ENCODE measurements around the gene NPC2.

Gene NPC2

DNA sequence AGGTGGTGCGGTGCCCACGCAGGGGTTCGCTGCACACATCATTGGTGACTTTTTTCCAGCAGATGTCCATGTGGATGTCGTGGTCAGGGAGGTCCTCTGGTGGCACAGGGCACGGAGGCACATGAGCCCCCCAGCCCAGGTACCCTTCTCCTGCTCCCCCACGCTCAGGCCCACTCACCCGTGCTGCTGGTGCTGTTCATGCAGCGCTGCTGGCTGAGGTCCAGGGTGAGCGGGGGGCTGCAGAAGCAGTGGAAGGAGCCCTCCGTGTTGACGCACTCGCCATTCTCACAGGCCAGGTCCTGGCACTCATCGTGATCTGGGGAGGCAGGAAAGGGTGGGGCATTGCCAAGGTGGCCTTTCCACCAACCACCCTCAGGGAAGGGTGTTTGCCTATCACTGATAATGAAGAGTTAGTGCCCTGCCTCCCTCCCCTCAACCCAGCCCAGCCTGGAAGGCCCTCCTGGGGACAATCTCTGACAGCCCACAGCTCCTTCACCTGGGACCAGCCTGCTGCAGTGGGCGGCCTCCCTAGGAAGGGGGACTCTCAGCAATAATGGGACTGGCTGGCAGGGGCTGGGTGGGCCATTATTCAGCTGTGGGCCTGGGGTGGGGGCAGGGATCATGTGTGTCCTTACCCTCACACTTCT is 10.3 kb upstream of the NPC2 start:
- H3K9me3 ChIP-seq (ENCODE audit: control insufficient read depth, insufficient read depth, low read length), result no peaks in the 10 kb centered on the region
- H3K4me1 ChIP-seq (ENCODE audit: control insufficient read depth, insufficient read depth, low read length), result peaks cover 7% of the 10 kb centered on the region; the same call in 1 of the 2 replicates
- no CpG with 5 or more reads among the region's 14 CpGs for WGBS (ENCODE audit: insufficient coverage, insufficient read length)
- H3K36me3 ChIP-seq (ENCODE audit: control insufficient read depth, insufficient read depth, low read length), result no peaks in the 10 kb centered on the region; the same call in 1 of the 2 replicates
- H3K27me3 ChIP-seq (ENCODE audit: control insufficient read depth, insufficient read depth, low read length), result no peaks in the 10 kb centered on the region
- no peak overlapping the region for H3K4me3 ChIP-seq (ENCODE audit: low read length)
- DNase-seq (ENCODE audit: low read depth, low spot score), result no peak
- no peak overlapping the region for H3K27ac ChIP-seq (ENCODE audit: low read length)

DNA sequence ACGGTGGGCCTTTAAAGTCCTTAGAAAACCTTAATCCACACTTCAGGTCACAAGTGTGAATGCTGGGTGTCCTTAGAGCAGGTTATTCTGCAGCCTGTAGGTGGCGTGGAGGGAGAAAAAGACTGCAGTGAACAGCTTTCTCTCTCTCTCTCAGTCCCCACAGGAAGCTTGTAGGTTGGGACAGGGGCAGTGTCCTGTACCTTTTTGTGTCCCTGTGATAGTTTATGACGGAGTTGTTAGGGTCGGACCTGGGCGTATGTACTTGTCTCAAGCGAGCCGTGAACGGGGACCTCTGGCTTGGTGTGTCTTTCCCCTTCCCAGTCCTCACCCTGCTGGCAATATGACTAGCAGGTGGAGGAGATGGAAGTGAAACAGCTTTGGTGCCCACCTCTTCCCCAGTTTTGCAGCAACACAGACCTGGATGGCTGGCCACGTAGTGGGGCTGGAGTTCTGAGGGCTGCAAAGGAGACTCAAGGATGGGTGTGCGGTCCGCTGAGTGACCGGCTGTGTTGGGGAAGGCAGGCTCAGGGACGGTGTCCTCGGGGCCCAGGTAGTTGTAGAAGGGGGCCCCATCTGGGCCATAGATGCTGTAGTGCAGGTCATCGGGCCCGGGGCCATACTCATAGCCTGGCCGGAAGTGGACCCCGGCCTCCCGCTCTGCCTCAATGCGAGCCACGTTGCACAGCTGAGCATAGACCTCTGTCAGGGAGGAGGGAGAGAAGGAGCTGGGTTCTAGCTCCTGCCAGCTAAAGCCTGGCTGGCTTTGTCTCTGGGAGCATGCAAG is 9.3 kb upstream of the NPC2 start:
- WGBS (ENCODE audit: insufficient coverage, insufficient read length), result no CpG with 5 or more reads among the region's 21 CpGs
- H3K4me3 ChIP-seq (ENCODE audit: low read length), result no peak overlapping the region
- DNase-seq (ENCODE audit: low read depth, low spot score), result no peak
- peaks cover 7% of the 10 kb centered on the region; the same call in 1 of the 2 replicates for H3K4me1 ChIP-seq (ENCODE audit: control insufficient read depth, insufficient read depth, low read length)
- no peaks in the 10 kb centered on the region for H3K9me3 ChIP-seq (ENCODE audit: control insufficient read depth, insufficient read depth, low read length)
- no peaks in the 10 kb centered on the region for H3K27me3 ChIP-seq (ENCODE audit: control insufficient read depth, insufficient read depth, low read length)
- no peak overlapping the region for H3K27ac ChIP-seq (ENCODE audit: low read length)
- no peaks in the 10 kb centered on the region; the same call in 1 of the 2 replicates for H3K36me3 ChIP-seq (ENCODE audit: control insufficient read depth, insufficient read depth, low read length)

DNA sequence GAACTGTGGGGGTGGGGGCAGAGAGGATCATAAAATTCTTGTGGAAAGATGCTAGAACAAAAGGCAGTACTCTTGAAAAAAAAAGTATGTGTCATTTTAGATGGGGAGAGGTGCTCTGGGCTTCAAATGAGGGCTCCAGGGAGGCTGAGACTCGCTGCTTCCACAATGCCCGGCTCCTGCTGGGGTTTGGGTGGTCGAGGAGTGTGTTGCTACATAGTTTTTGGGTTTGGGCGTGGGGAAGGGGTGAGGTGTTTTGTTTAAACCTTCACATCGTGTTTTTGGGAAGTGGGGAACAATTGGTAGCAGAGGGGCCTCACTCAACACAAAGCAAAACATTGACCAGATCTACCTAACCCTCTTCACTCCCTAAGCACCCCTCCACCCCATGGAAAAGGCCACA is 8.6 kb upstream of the NPC2 start:
- no peak overlapping the region for H3K27ac ChIP-seq (ENCODE audit: low read length)

DNA sequence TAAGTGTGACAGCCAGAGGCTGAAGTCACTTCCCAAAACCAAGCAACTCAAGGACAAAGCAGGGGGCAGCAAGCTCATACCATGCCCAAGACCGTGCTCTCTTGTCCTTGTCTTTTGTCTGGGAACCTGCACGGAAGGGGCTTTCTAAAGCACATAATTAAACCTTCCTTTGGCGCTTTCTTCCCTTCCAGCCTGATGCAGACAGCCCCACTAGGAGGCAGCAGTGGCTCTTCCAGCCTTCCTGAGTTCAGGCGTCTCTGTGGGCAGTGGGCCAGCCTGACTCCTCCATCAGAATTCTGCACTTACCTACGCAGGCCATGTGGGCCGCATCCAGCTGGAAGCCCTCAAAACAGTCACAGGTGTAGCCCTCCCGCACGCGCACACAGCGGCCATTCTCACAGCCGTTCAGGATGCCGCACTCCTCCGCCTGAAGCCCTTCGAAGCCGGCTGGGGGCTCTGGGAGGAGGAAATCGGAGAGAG is 8.1 kb upstream of the NPC2 start:
- no peaks in the 10 kb centered on the region for H3K9me3 ChIP-seq (ENCODE audit: control insufficient read depth, insufficient read depth, low read length)
- H3K27me3 ChIP-seq (ENCODE audit: control insufficient read depth, insufficient read depth, low read length), result no peaks in the 10 kb centered on the region
- no peak overlapping the region for H3K4me3 ChIP-seq (ENCODE audit: low read length)
- WGBS (ENCODE audit: insufficient coverage, insufficient read length), result no CpG with 5 or more reads among the region's 16 CpGs
- DNase-seq (ENCODE audit: low read depth, low spot score), result peak; percentile 58
- peaks cover 7% of the 10 kb centered on the region; the same call in 1 of the 2 replicates for H3K4me1 ChIP-seq (ENCODE audit: control insufficient read depth, insufficient read depth, low read length)
- H3K27ac ChIP-seq (ENCODE audit: low read length), result no peak overlapping the region
- no peaks in the 10 kb centered on the region; the same call in 1 of the 2 replicates for H3K36me3 ChIP-seq (ENCODE audit: control insufficient read depth, insufficient read depth, low read length)

More for the DNA sequence above, 8.6 kb upstream of the NPC2 start:
- no peaks in the 10 kb centered on the region for H3K9me3 ChIP-seq (ENCODE audit: control insufficient read depth, insufficient read depth, low read length)
- H3K27me3 ChIP-seq (ENCODE audit: control insufficient read depth, insufficient read depth, low read length), result no peaks in the 10 kb centered on the region
- no peaks in the 10 kb centered on the region; the same call in 1 of the 2 replicates for H3K36me3 ChIP-seq (ENCODE audit: control insufficient read depth, insufficient read depth, low read length)
- H3K4me1 ChIP-seq (ENCODE audit: control insufficient read depth, insufficient read depth, low read length), result peaks cover 7% of the 10 kb centered on the region; the same call in 1 of the 2 replicates
- H3K4me3 ChIP-seq (ENCODE audit: low read length), result no peak overlapping the region
- 100% methylated on average over 3 of the region's 5 CpGs for WGBS (ENCODE audit: insufficient coverage, insufficient read length)
- no peak for DNase-seq (ENCODE audit: low read depth, low spot score)

DNA sequence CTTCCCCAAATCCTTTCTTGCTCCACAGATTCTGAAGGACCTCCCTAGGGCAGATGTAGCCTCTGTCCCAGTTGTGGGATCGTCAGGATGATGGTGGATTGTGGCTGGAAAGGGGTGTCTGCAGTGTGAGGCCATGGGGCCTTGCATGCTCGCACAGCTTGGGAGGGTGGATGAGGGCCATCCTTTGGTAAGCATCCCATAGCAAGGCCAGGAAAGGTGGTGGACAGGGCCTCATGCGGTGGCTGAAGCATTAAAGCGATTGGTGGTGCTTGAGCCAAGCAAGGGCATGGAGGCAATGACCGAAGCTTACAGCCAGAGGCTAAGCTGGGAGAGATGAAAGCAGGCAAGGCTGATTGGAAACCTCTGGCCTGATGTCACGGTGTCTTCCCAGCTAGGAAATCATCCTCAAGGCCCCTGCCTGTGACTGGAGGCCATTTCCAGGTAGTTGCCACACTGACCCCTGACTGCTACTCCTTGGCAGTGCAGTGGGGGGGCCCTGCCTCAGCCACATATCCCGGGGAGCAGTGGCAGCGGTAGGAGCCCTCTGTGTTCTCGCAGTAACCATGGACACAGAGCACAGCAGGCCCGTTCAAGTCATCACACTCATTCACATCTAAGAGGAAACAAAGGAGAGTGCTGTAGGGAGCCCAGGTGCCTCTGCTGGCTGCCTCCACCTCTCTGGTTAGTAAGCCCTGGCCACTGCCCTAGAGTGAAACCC is 7.5 kb upstream of the NPC2 start:
- Histone ChIP-seq H3K27ac (ENCODE audit: low read length) (no peak overlapping the region), H3K4me1 (ENCODE audit: control insufficient read depth, insufficient read depth, low read length) (peaks cover 7% of the 10 kb centered on the region; the same call in 1 of the 2 replicates), H3K4me3 (ENCODE audit: low read length) (no peak overlapping the region), H3K27me3 (ENCODE audit: control insufficient read depth, insufficient read depth, low read length) (no peaks in the 10 kb centered on the region), H3K9me3 (ENCODE audit: control insufficient read depth, insufficient read depth, low read length) (no peaks in the 10 kb centered on the region), H3K36me3 (ENCODE audit: control insufficient read depth, insufficient read depth, low read length) (no peaks in the 10 kb centered on the region; the same call in 1 of the 2 replicates)
- DNase-seq (ENCODE audit: low read depth, low spot score), result no peak
- WGBS (ENCODE audit: insufficient coverage, insufficient read length), result no CpG with 5 or more reads among the region's 10 CpGs

DNA sequence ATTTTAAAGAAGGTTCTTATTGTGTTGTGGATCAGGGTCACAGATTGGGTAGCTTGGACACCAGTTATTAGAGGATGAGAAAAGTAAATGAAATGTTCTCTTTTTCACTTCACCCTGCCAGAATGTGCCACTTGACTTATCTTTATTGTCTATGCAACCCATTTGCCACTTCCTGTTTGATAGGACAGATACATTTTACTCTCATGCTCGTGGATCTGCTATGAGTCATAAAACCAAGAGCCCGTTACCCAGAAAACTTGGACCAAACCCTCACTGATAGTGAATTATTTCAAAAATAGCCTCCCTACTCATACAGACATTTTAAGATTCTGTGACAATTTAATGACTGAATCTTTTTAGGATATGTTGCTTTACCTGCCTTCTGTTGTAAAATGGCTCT is 2.3 kb upstream of the NPC2 start:
- no peaks in the 10 kb centered on the region for H3K27me3 ChIP-seq (ENCODE audit: control insufficient read depth, insufficient read depth, low read length)
- no CpG with 5 or more reads among the region's 2 CpGs for WGBS (ENCODE audit: insufficient coverage, insufficient read length)
- H3K9me3 ChIP-seq (ENCODE audit: control insufficient read depth, insufficient read depth, low read length), result no peaks in the 10 kb centered on the region
- H3K27ac ChIP-seq (ENCODE audit: low read length), result no peak overlapping the region
- H3K4me3 ChIP-seq (ENCODE audit: low read length), result no peak overlapping the region
- DNase-seq (ENCODE audit: low read depth, low spot score), result no peak
- H3K4me1 ChIP-seq (ENCODE audit: control insufficient read depth, insufficient read depth, low read length), result peaks cover under 1% of the 10 kb centered on the region; the same call in 1 of the 2 replicates
- no peaks in the 10 kb centered on the region for H3K36me3 ChIP-seq (ENCODE audit: control insufficient read depth, insufficient read depth, low read length)

DNA sequence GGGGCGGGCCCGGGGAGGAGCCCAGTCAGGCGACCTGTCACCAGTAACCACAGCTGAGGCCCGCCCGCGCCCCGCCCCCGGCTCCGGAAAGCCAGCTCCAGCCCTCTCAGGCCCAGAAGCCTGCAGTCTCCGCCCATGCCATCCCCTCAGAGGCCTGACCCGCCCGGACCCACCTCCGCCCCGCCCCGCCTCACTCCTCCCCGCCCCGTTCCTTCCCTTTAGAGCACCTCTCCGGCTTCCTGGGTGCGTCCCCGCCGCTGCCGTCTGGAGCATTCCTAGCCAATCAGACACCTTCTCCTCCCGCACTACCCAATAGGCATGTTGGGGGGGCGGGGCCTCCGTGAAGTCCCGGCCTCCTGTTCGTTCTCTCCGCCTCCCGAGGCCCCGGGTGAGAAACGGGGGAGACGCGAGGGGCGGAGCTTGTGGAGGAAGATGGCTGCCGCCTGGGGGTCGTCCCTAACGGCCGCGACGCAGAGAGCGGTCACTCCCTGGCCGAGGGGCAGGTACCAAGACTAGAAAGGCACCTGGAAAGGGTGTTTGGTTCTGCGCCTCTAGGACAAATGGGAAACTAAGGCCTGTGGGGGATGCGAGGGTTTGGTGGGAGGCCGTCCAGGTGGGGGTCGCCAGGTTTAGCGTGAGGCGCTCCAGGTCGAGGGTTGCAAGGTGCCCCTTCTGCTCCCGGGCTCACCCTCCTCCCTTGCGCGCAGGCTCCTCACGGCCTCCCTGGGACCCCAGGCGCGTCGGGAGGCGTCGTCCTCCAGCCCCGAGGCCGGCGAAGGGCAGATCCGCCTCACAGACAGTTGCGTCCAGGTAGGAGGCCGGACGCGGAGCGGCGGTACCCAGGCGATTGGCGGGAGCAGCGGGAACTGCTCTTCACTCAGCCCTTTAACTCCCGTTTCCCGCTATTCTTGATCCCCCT is 497 bp upstream of the NPC2 start, which contains the start of gene ISCA2:
ISCA2 (plus strand) TSS at position 423 of the 919 bp plus-strand sequence; CDS start at position 433, 10 bp downstream.
- H3K9me3 ChIP-seq (ENCODE audit: control insufficient read depth, insufficient read depth, low read length), result no peaks in the 10 kb centered on the region
- no peak within 1 kb of the TSS for H3K27ac ChIP-seq (ENCODE audit: low read length)
- no peaks in the 10 kb centered on the region for H3K36me3 ChIP-seq (ENCODE audit: control insufficient read depth, insufficient read depth, low read length)
- no peaks in the 10 kb centered on the region for H3K27me3 ChIP-seq (ENCODE audit: control insufficient read depth, insufficient read depth, low read length)
- peak within 1 kb of the TSS; percentile 87 for H3K4me3 ChIP-seq (ENCODE audit: low read length)
- peak; percentile 93 for DNase-seq (ENCODE audit: low read depth, low spot score)
- WGBS (ENCODE audit: insufficient coverage, insufficient read length), result no CpG with 5 or more reads among the region's 73 CpGs
- H3K4me1 ChIP-seq (ENCODE audit: control insufficient read depth, insufficient read depth, low read length), result no peaks in the 10 kb centered on the region

DNA sequence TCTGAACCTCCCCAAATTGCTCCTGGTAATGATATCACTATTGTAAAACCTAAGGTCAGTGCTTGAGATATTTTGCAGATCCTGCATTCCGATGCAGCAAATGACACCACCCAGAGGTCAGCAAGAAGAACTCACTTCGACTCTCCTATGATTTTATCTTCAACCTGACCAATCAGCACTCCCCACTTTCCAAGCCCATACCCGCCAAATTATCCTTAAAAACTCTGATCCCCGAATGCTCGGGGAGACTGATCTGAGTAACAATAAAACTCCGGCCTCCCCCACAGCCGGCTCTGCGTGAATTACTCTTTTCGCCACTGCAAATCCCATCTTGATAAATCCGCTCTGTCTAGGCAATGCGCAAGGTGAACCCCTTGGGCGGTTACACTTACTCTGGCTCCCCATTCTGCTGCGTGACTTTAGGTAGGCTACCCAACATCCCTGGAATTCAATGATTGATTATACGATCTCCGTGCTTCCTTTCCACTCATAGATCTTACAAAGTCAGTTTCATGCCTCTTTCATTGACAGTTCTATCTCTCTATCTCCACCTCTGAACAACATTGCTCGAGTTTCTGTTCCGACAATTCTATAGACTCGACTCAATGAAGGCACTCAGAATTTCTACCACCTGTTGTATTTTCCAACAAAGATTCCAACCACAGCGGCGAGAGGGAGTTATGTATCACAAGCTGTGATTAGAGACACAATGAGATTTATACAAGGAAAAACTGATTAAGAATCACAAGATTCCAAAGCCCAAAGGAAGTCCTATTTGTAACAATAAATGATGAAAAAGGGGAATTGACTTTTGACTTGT is 939 bp downstream of the NPC2 start:
- DNase-seq (ENCODE audit: low read depth, low spot score), result no peak
- H3K27me3 ChIP-seq (ENCODE audit: control insufficient read depth, insufficient read depth, low read length), result no peaks in the 10 kb centered on the region
- WGBS (ENCODE audit: insufficient coverage, insufficient read length), result no CpG with 5 or more reads among the region's 20 CpGs
- H3K36me3 ChIP-seq (ENCODE audit: control insufficient read depth, insufficient read depth, low read length), result no peaks in the 10 kb centered on the region
- H3K4me1 ChIP-seq (ENCODE audit: control insufficient read depth, insufficient read depth, low read length), result no peaks in the 10 kb centered on the region
- H3K9me3 ChIP-seq (ENCODE audit: control insufficient read depth, insufficient read depth, low read length), result no peaks in the 10 kb centered on the region
- H3K4me3 ChIP-seq (ENCODE audit: low read length), result peak overlapping the region; percentile 80; the same call in 1 of the 2 replicates
- H3K27ac ChIP-seq (ENCODE audit: low read length), result no peak overlapping the region

DNA sequence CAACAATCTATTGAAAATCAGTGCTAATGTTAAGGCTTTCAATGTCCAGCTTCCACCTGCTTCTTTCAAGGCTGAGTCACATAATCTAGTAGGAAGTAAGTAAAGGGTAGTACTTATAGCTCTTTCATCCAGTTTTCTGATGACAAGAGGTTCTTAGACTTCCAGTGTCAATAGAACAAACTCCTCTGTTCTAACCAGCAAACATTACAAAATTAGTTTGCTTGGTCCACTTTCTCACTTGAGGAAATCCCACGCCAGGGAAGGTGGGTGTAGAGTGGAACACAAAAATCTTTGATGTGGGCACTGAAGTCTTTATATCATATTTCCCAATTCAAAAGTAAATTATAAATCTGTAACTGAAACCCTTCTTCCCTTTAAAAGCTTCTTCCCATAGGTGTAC is 2.6 kb downstream of the NPC2 start:
- WGBS (ENCODE audit: insufficient coverage, insufficient read length), result no CpG with 5 or more reads among the region's 1 CpG
- DNase-seq (ENCODE audit: low read depth, low spot score), result no peak
- Histone ChIP-seq H3K36me3 (ENCODE audit: control insufficient read depth, insufficient read depth, low read length) (no peaks in the 10 kb centered on the region), H3K27me3 (ENCODE audit: control insufficient read depth, insufficient read depth, low read length) (no peaks in the 10 kb centered on the region), H3K9me3 (ENCODE audit: control insufficient read depth, insufficient read depth, low read length) (no peaks in the 10 kb centered on the region), H3K4me1 (ENCODE audit: control insufficient read depth, insufficient read depth, low read length) (no peaks in the 10 kb centered on the region), H3K27ac (ENCODE audit: low read length) (no peak overlapping the region), H3K4me3 (ENCODE audit: low read length) (no peak overlapping the region)
